Right ventricle myocardium superior (tissue), 1 donor: ENCODE measurements around the gene BAIAP3. TPM values are rescaled to one million over a fixed set of nuclear protein-coding genes. Genes with fewer than 3 reads are reported as not detected.

Source experiments
- ATAC-seq: fragments of 200-7000 bp; cut with Tn5 transposase; one replicate; pipeline ENCODE4 v1.9.1; 2020; ENCODE audit warnings: mild to moderate bottlenecking; ENCODE audit not compliant: poor library complexity
- DNase-seq: peaks from one replicate; pipeline ENCODE4 v3.0.0-alpha.2; 2020
- intact Hi-C: fragments of 100-400 bp; cut with DNase I; formaldehyde crosslinking; loops from one replicate; pipeline ENCODE4 v1.11.2; 2022
- total RNA-seq: library from RNA; stranded (reverse); fragmentation: NEBNext Ultra II Directional; extraction: Animal tissue kit (Norgen Biotek cat#: 25700); gene quantifications from one replicate; pipeline ENCODE4 v1.2.1, GENCODE V29; 2021
- donor health status: DM: no; HTN: yes; CAD: no; lungs with severe emphysema.

Gene BAIAP3
- total RNA-seq, 1 donor from 2014 or later, result 3.7 TPM

GRCh38 chr16:1313721-1314369 is 19.6 kb upstream of the BAIAP3 start:
- DNase-seq, result no peak
- intact Hi-C loops, result no loop called here
- no peak for ATAC-seq

- no peak for DNase-seq
- no peak for ATAC-seq
- intact Hi-C loops, result no loop called here
These were observed 18.9 kb upstream of the BAIAP3 start for GRCh38 chr16:1314399-1315068.

- DNase-seq (no peak), ATAC-seq (no peak)
- intact Hi-C loops, result no loop called here
These were observed 18.1 kb upstream of the BAIAP3 start for GRCh38 chr16:1315081-1316032.

GRCh38 chr16:1316033-1316405 is 17.4 kb upstream of the BAIAP3 start:
- ATAC-seq, result no peak
- DNase-seq, result no peak
- intact Hi-C loops, result no loop called here

- intact Hi-C loops, result no loop called here
- ATAC-seq, result no peak
- no peak for DNase-seq
These were observed 15.8 kb upstream of the BAIAP3 start for GRCh38 chr16:1317479-1318267.

GRCh38 chr16:1318268-1318545 is 15.2 kb upstream of the BAIAP3 start:
- no peak for ATAC-seq
- intact Hi-C loops, result no loop called here
- no peak for DNase-seq

- intact Hi-C loops, result no loop called here
- DNase-seq (no peak), ATAC-seq (no peak)
These were observed 14.4 kb upstream of the BAIAP3 start for GRCh38 chr16:1319041-1319440.

- intact Hi-C loops, result no loop called here
- DNase-seq (no peak), ATAC-seq (no peak)
These were observed 13.3 kb upstream of the BAIAP3 start for GRCh38 chr16:1320097-1320496.

GRCh38 chr16:1320658-1321240 is 12.7 kb upstream of the BAIAP3 start:
- intact Hi-C loops, result no loop called here
- ATAC-seq, result no peak
- no peak for DNase-seq

GRCh38 chr16:1322407-1322806 is 11.0 kb upstream of the BAIAP3 start:
- no peak for DNase-seq
- intact Hi-C loops, result no loop called here
- no peak for ATAC-seq

- no peak for DNase-seq
- ATAC-seq, result no peak
- intact Hi-C loops, result no loop called here
These were observed 9.9 kb upstream of the BAIAP3 start for GRCh38 chr16:1323296-1324239.

- ATAC-seq (no peak), DNase-seq (no peak)
- intact Hi-C loops, result no loop called here
These were observed 9.1 kb upstream of the BAIAP3 start for GRCh38 chr16:1324286-1324826.

- intact Hi-C loops, result no loop called here
These were observed 8.2 kb upstream of the BAIAP3 start for GRCh38 chr16:1325261-1325660.

GRCh38 chr16:1325673-1326371 is 7.6 kb upstream of the BAIAP3 start:
- no peak for DNase-seq
- intact Hi-C loops, result no loop called here
- ATAC-seq, result no peak

More at GRCh38 chr16:1325261-1325660, 8.2 kb upstream of the BAIAP3 start:
- DNase-seq, result no peak
- ATAC-seq, result no peak

- ATAC-seq (no peak), DNase-seq (no peak)
- intact Hi-C loops, result no loop called here
These were observed 7.1 kb upstream of the BAIAP3 start for GRCh38 chr16:1326391-1326790.

GRCh38 chr16:1326946-1327618 is 6.4 kb upstream of the BAIAP3 start:
- no peak for ATAC-seq
- intact Hi-C loops, result no loop called here

GRCh38 chr16:1327619-1327947 is 5.9 kb upstream of the BAIAP3 start:
- ATAC-seq, result no peak
- intact Hi-C loops, result no loop called here
- DNase-seq, result no peak

More at GRCh38 chr16:1326946-1327618, 6.4 kb upstream of the BAIAP3 start:
- DNase-seq, result no peak
